Naive thymus-derived CD8-positive, alpha-beta T cell (primary cell): ENCODE data around the gene LIG4. TPM values are rescaled to one million over a fixed set of nuclear protein-coding genes. Genes with fewer than 3 reads are reported as not detected.
"Not testable (repeated sequence)": the region's sequence is repeated elsewhere in the genome, so short reads cannot be mapped to it uniquely, and the experiment has no call there.

ENCODE experiments used
- ATAC-seq, 2 donors: fragments of 150-1000 bp; cut with Tn5 transposase in 1 of 2; sonication (Bioruptor Pico), chemical (Tn5 transposase) in 1 of 2; 1 replicate in 1 of 2; 2 replicates in 1 of 2; pipeline ENCODE4 v1.10.0; 2021; ENCODE audit warnings: mild to moderate bottlenecking in 2 of 2, moderate library complexity in 2 of 2
- POLR2A ChIA-PET: fragments of 350-600 bp; sonication (Branson Sonifier 250); formaldehyde crosslinking; loops from one replicate; lab custom pipeline; 2021; ENCODE audit warnings: antibody characterized with exemption; lab: Charles Lee
- DNase-seq, 10 donors: peaks; one replicate each; pipeline versions ENCODE4 v3.0.0 to v3.0.0-alpha.2; 2020 to 2022
- H3K27ac Mint-ChIP-seq, 10 donors: one replicate each; pipeline ENCODE4 v1.8.0; 2020 to 2022; ENCODE audit warnings: mild to moderate bottlenecking in 10 of 10, mixed read lengths in 10 of 10, moderate library complexity in 4 of 10, inconsistent platforms in 1 of 10
- H3K27me3 Mint-ChIP-seq, 5 donors: one replicate each; pipeline ENCODE4 v1.8.0; 2021 to 2022; ENCODE audit warnings: mixed read lengths in 5 of 5
- H3K36me3 Mint-ChIP-seq, 3 donors: one replicate each; pipeline ENCODE4 v1.8.0; 2020 to 2022; ENCODE audit warnings: mixed read lengths in 3 of 3, mild to moderate bottlenecking in 2 of 3, inconsistent platforms in 1 of 3
- H3K4me1 Mint-ChIP-seq, 4 donors: one replicate each; pipeline ENCODE4 v1.8.0; 2021 to 2022; ENCODE audit warnings: mixed read lengths in 4 of 4
- H3K4me3 Mint-ChIP-seq, 10 donors: one replicate each; pipeline ENCODE4 v1.8.0; 2020 to 2022; ENCODE audit warnings: mild to moderate bottlenecking in 10 of 10, mixed read lengths in 10 of 10, moderate library complexity in 6 of 10, inconsistent platforms in 1 of 10
- H3K9me3 Mint-ChIP-seq, 9 donors: one replicate each; pipeline ENCODE4 v1.8.0; 2020 to 2022; ENCODE audit warnings: mixed read lengths in 9 of 9, mild to moderate bottlenecking in 3 of 9, inconsistent platforms in 1 of 9, moderate library complexity in 1 of 9
- polyA plus RNA-seq, 3 donors: library from polyadenylated mRNA; unstranded; fragments of 300-500 nt; fragmentation: Illumina TruSeq; gene quantifications; one replicate each; pipeline ENCODE4 v1.2.3, GENCODE V29; 2021
- total RNA-seq, 8 experiments: library from RNA in 2 of 8; stranded (reverse) in 2 of 8; gene quantifications; one replicate each; pipeline ENCODE4 v1.2.3 and lab custom pipeline; 2021 to 2026

The LIG4 gene
- total and polyA plus RNA-seq, 5 experiments from 2014 or later: 4.9 to 13.3 (median 10.0) TPM

DNA sequence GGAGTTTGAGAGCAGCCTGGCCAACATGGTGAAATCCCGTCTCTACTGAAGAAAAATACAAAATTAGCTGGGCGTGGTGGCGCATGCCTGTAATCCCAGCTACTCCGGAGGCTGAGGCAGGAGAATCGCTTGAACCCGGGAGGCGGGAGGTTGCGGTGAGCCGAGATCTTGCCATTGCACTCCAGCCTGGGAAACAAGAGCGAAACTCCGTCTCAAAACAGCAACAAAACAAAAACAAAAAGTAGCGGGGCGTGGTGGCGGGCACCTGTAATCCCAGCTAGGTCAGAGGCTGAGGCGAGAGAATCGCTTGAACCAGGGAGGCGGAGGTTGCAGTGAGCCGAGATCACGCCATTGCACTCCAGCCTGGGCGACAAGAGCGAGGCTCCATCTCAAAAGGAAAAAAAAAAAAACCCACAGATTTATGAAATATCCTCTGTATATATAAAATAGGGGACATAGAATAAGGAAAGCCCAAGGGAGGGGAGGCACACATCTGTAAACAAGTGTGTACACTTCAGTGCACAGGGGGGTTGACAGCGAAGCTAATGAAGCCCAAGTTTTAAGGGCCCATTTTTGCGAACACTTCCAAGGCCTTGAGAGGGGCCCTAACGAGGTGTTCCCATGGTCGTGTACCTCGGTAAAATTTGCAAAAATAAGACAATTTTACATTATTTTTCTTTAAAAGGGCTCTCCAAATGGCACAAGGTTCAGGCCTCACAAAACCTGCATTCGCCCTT is 2.1 kb upstream of the LIG4 start:
- H3K36me3 Mint-ChIP-seq, ATAC-seq, DNase-seq, H3K9me3 Mint-ChIP-seq, H3K27me3 Mint-ChIP-seq: not testable (repeated sequence)
- H3K4me1 Mint-ChIP-seq: peaks cover 17 to 75% (median 59%) of the 10 kb centered on the region in 4 donors
- POLR2A ChIA-PET: interaction anchor here (0.6 to 1.9 kb wide), 2 partner anchors 51 to 120 kb away, joined by 5 to 6 read pairs; no protein-coding TSS in a partner anchor
- H3K4me3 Mint-ChIP-seq: peak overlapping the region; percentile 92 to 99 (median 96)
- H3K27ac Mint-ChIP-seq: peak overlapping the region; percentile 92 to 99 (median 96)

- peak overlapping the region; percentile 76 to 99 (median 88) for H3K4me3 Mint-ChIP-seq
- H3K9me3 Mint-ChIP-seq: peaks cover 5 to 17% (median 8%) of the 10 kb centered on the region in 9 donors
- DNase-seq (peak in 1 of 10 donors; percentile 19), ATAC-seq (peak in 1 of 2 donors; percentile 2)
- peaks cover 0 to 3% (median 0%) of the 10 kb centered on the region in 5 donors for H3K27me3 Mint-ChIP-seq
- H3K27ac Mint-ChIP-seq: peak overlapping the region; percentile 67 to 96 (median 90)
- H3K4me1 Mint-ChIP-seq: peaks cover 8 to 61% (median 41%) of the 10 kb centered on the region in 4 donors
- H3K36me3 Mint-ChIP-seq: peaks cover 15 to 22% (median 18%) of the 10 kb centered on the region in 3 donors
- POLR2A ChIA-PET: interaction anchor here (1.3 kb wide), 1 partner anchor 56 kb away, joined by 4 read pairs; no protein-coding TSS in a partner anchor
Observed at GRCh38 chr13:108214441-108215271, 680 bp downstream of the LIG4 start.

GRCh38 chr13:108213946-108214345 is 1.4 kb downstream of the LIG4 start:
- peak overlapping the region; percentile 67 to 96 (median 90) for H3K27ac Mint-ChIP-seq
- POLR2A ChIA-PET: no interaction called here
- peaks cover 6 to 53% (median 34%) of the 10 kb centered on the region in 4 donors for H3K4me1 Mint-ChIP-seq
- H3K36me3 Mint-ChIP-seq: peaks cover 21 to 29% (median 22%) of the 10 kb centered on the region in 3 donors
- ATAC-seq (no peak), DNase-seq (no peak)
- H3K27me3 Mint-ChIP-seq: peaks cover 0 to 3% (median 0%) of the 10 kb centered on the region in 5 donors
- H3K4me3 Mint-ChIP-seq: peak overlapping the region; percentile 76 to 99 (median 86)
- H3K9me3 Mint-ChIP-seq: peaks cover 9 to 25% (median 14%) of the 10 kb centered on the region in 9 donors

DNA sequence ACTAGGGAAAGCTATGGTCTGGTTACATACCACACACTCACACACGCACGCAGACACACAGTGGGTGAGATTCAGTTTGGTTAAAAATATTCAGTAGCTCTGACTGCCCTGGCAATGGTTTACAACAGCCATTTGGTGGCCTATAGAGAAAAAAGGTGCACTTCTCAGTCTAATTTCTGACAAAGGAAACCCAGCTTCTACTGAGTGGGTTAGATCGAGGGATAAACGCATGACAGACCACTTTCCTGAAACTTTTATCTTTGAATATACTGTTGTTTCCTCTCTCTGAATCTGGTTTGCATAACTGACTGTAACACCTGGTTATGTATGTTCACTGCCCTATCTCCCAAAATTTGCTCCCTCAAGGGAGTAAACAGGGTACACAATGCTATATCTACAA is 2.5 kb downstream of the LIG4 start:
- Mint-ChIP-seq H3K4me1 (peaks cover 6 to 47% (median 27%) of the 10 kb centered on the region in 4 donors), H3K4me3 (peak overlapping the region in 1 of 10 donors; percentile 67), H3K27me3 (no peaks in the 10 kb centered on the region), H3K9me3 (peaks cover 9 to 32% (median 20%) of the 10 kb centered on the region in 9 donors), H3K27ac (peak overlapping the region in 6 of 10 donors; percentile 5 to 88 (median 48)), H3K36me3 (peaks cover 24 to 32% (median 25%) of the 10 kb centered on the region in 3 donors)
- no peak for DNase-seq
- ATAC-seq: no peak
- POLR2A ChIA-PET: no interaction called here

- Mint-ChIP-seq H3K9me3 (peaks cover 9 to 44% (median 22%) of the 10 kb centered on the region in 9 donors), H3K4me3 (no peak overlapping the region), H3K27me3 (no peaks in the 10 kb centered on the region), H3K27ac (no peak overlapping the region), H3K36me3 (peaks cover 24 to 36% (median 25%) of the 10 kb centered on the region in 3 donors), H3K4me1 (peaks cover 6 to 25% (median 15%) of the 10 kb centered on the region in 4 donors)
- POLR2A ChIA-PET: no interaction called here
- ATAC-seq (no peak), DNase-seq (no peak)
Observed at GRCh38 chr13:108210551-108210950, 4.8 kb downstream of the LIG4 start.

DNA sequence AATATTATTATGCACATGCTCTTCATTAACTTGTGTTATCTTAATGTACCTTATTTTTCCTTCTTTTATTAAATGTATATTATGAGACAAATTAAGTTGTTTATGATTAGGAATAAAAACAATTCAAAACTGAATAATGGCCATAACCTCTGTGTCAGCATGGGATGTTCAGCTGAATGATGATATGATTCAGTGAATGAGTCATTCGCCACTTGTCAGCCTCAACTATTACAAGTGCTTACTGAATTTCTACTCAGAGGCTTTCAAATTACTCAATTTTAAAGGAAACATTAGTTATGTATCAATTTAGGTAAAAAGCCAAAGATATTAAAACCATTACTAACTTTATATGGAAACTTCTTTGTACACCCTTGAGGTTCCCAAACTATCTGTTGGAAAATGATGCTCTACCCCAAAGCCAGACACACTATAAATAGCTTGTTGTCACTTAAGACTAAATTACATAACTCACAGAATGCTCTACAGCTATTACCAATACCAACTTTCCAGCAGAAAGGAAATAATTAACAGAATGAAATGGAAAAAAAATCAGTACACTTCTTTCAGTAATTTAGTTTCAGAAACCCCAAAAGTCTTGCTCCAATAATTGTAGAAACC is 14.4 kb downstream of the LIG4 start:
- DNase-seq (no peak), ATAC-seq (no peak)
- H3K4me3 Mint-ChIP-seq: no peak overlapping the region
- H3K36me3 Mint-ChIP-seq: no peaks in the 10 kb centered on the region
- H3K27me3 Mint-ChIP-seq: peaks cover 0 to 26% (median 16%) of the 10 kb centered on the region in 5 donors
- H3K9me3 Mint-ChIP-seq: peaks cover 0 to 11% (median 5%) of the 10 kb centered on the region in 9 donors
- POLR2A ChIA-PET: no interaction called here
- H3K4me1 Mint-ChIP-seq: no peaks in the 10 kb centered on the region
- no peak overlapping the region for H3K27ac Mint-ChIP-seq

GRCh38 chr13:108195861-108196260 is 19.5 kb downstream of the LIG4 start:
- no peak for DNase-seq
- H3K4me3 Mint-ChIP-seq: no peak overlapping the region
- peaks cover 0 to 10% (median 5%) of the 10 kb centered on the region in 5 donors for H3K27me3 Mint-ChIP-seq
- H3K4me1 Mint-ChIP-seq: no peaks in the 10 kb centered on the region
- peaks cover 6 to 31% (median 14%) of the 10 kb centered on the region in 9 donors for H3K9me3 Mint-ChIP-seq
- no peak for ATAC-seq
- peaks cover 0 to 12% (median 5%) of the 10 kb centered on the region in 3 donors for H3K36me3 Mint-ChIP-seq
- H3K27ac Mint-ChIP-seq: no peak overlapping the region
- POLR2A ChIA-PET: no interaction called here

GRCh38 chr13:108195146-108195545 is 20.2 kb downstream of the LIG4 start:
- H3K36me3 Mint-ChIP-seq: peaks cover 0 to 18% (median 8%) of the 10 kb centered on the region in 3 donors
- POLR2A ChIA-PET: no interaction called here
- no peak overlapping the region for H3K27ac Mint-ChIP-seq
- no peak for DNase-seq
- H3K4me3 Mint-ChIP-seq: no peak overlapping the region
- no peak for ATAC-seq
- peaks cover 0 to 3% (median 0%) of the 10 kb centered on the region in 4 donors for H3K4me1 Mint-ChIP-seq
- H3K27me3 Mint-ChIP-seq: peaks cover 0 to 15% (median 6%) of the 10 kb centered on the region in 5 donors
- H3K9me3 Mint-ChIP-seq: peaks cover 6 to 36% (median 19%) of the 10 kb centered on the region in 9 donors

- Mint-ChIP-seq H3K9me3 (peaks cover 6 to 41% (median 21%) of the 10 kb centered on the region in 9 donors), H3K4me3 (no peak overlapping the region), H3K27ac (no peak overlapping the region), H3K27me3 (peaks cover 0 to 16% (median 7%) of the 10 kb centered on the region in 5 donors), H3K4me1 (peaks cover 0 to 3% (median 0%) of the 10 kb centered on the region in 4 donors), H3K36me3 (peaks cover 0 to 18% (median 8%) of the 10 kb centered on the region in 3 donors)
- no peak for DNase-seq
- POLR2A ChIA-PET: no interaction called here
- ATAC-seq: no peak
Observed at GRCh38 chr13:108194435-108194936, 20.9 kb downstream of the LIG4 start.

- peaks cover 0 to 3% (median 0%) of the 10 kb centered on the region in 4 donors for H3K4me1 Mint-ChIP-seq
- no peak for ATAC-seq
- H3K27ac Mint-ChIP-seq: no peak overlapping the region
- no peak for DNase-seq
- no peak overlapping the region for H3K4me3 Mint-ChIP-seq
- POLR2A ChIA-PET: no interaction called here
- H3K36me3 Mint-ChIP-seq: peaks cover 0 to 18% (median 8%) of the 10 kb centered on the region in 3 donors
- peaks cover 6 to 46% (median 21%) of the 10 kb centered on the region in 9 donors for H3K9me3 Mint-ChIP-seq
- peaks cover 0 to 14% (median 9%) of the 10 kb centered on the region in 5 donors for H3K27me3 Mint-ChIP-seq
Observed at GRCh38 chr13:108193806-108194205, 21.5 kb downstream of the LIG4 start.

- peaks cover 0 to 12% (median 9%) of the 10 kb centered on the region in 5 donors for H3K27me3 Mint-ChIP-seq
- POLR2A ChIA-PET: no interaction called here
- H3K4me1 Mint-ChIP-seq: peaks cover 0 to 3% (median 0%) of the 10 kb centered on the region in 4 donors
- no peak overlapping the region for H3K27ac Mint-ChIP-seq
- peaks cover 0 to 18% (median 8%) of the 10 kb centered on the region in 3 donors for H3K36me3 Mint-ChIP-seq
- DNase-seq (no peak), ATAC-seq (no peak)
- peaks cover 2 to 46% (median 15%) of the 10 kb centered on the region in 9 donors for H3K9me3 Mint-ChIP-seq
- no peak overlapping the region for H3K4me3 Mint-ChIP-seq
Observed at GRCh38 chr13:108190897-108191296, 24.4 kb downstream of the LIG4 start.

DNA sequence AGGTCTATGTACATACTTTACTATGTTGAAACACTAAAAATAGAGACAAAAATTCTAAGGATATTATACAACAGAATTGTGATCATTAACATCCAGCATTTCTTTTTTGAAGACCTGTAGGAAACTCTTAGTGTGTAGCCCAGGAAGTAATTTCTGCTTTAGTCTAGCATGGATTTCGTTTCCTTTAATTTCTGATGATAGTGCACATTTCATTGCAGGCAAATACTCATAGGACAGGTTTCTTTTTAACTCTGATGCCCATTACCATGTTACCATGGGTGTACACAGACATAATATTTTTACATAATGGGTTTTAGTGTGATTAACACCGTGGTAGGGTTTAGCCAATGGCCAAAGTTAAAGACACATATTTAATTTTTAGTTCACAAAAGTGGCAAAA is 27.1 kb downstream of the LIG4 start:
- Mint-ChIP-seq H3K4me1 (peaks cover 0 to 11% (median 1%) of the 10 kb centered on the region in 4 donors), H3K9me3 (peaks cover 0 to 26% (median 10%) of the 10 kb centered on the region in 9 donors), H3K27ac (no peak overlapping the region), H3K4me3 (no peak overlapping the region), H3K36me3 (peaks cover 0 to 11% (median 4%) of the 10 kb centered on the region in 3 donors), H3K27me3 (peaks cover 0 to 12% (median 9%) of the 10 kb centered on the region in 5 donors)
- ATAC-seq (no peak), DNase-seq (no peak)
- POLR2A ChIA-PET: no interaction called here
